ENCODE results near the gene CIDEB. TPM values are rescaled to one million over a fixed set of nuclear protein-coding genes. Genes with fewer than 3 reads are reported as not detected.

Gene CIDEB
- total RNA-seq, 4 donors from 2014 or later = 22.3 to 184 (median 136) TPM

DNA sequence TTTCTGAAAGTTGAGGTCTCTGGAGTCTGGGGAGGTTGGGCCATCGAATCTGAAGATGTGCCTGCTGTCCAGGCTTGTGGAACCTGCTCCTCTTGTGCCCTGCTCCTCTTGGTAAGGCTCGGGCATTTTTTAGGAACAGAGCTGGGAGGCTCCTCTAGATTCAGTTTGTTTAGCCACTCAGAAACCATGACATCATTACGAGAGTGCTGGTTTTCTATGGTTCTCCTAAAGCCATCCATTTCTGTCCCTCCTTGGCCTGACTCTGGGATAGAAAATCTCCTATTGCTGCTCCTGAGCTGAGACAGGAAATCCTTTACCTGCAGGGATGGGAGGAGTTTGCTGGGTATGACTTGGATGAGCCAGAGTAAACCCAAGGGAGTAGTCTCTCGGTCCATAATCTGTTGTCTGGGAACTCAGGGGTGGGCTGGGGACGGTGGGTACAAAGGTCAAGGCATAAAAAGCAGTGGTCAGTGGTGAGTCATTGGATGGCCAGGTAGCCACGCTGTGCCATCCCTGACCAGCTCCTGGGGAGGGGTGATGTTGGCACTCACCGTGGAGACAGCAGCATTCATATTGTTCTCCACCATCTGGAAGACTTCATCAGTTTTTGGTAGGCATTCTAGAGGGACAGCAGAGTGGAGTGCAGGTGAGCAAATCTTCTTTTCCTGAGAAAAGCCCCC lies 29.5 kb upstream of the CIDEB start:
- peaks cover 0 to 12% of the 10 kb centered on the region in 2 donors for H3K27me3 ChIP-seq
- TF ChIP-seq, protein P1, sequence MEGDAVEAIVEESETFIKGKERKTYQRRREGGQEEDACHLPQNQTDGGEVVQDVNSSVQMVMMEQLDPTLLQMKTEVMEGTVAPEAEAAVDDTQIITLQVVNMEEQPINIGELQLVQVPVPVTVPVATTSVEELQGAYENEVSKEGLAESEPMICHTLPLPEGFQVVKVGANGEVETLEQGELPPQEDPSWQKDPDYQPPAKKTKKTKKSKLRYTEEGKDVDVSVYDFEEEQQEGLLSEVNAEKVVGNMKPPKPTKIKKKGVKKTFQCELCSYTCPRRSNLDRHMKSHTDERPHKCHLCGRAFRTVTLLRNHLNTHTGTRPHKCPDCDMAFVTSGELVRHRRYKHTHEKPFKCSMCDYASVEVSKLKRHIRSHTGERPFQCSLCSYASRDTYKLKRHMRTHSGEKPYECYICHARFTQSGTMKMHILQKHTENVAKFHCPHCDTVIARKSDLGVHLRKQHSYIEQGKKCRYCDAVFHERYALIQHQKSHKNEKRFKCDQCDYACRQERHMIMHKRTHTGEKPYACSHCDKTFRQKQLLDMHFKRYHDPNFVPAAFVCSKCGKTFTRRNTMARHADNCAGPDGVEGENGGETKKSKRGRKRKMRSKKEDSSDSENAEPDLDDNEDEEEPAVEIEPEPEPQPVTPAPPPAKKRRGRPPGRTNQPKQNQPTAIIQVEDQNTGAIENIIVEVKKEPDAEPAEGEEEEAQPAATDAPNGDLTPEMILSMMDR (IDR thresholded peaks at IDR 0.05) = no peak
- no peak for TF ChIP-seq POLR2A (IDR thresholded peaks at IDR 0.05)
- no peak overlapping the region for H3K27ac ChIP-seq
- H3K4me3 ChIP-seq = no peak overlapping the region
- no peaks in the 10 kb centered on the region for H3K9me3 ChIP-seq
- H3K4me1 ChIP-seq = peaks cover 5 to 47% (median 30%) of the 10 kb centered on the region in 4 donors
- H3K36me3 ChIP-seq = peaks cover 0 to 26% (median 0%) of the 10 kb centered on the region in 3 donors
- DNase-seq = no peak

DNA sequence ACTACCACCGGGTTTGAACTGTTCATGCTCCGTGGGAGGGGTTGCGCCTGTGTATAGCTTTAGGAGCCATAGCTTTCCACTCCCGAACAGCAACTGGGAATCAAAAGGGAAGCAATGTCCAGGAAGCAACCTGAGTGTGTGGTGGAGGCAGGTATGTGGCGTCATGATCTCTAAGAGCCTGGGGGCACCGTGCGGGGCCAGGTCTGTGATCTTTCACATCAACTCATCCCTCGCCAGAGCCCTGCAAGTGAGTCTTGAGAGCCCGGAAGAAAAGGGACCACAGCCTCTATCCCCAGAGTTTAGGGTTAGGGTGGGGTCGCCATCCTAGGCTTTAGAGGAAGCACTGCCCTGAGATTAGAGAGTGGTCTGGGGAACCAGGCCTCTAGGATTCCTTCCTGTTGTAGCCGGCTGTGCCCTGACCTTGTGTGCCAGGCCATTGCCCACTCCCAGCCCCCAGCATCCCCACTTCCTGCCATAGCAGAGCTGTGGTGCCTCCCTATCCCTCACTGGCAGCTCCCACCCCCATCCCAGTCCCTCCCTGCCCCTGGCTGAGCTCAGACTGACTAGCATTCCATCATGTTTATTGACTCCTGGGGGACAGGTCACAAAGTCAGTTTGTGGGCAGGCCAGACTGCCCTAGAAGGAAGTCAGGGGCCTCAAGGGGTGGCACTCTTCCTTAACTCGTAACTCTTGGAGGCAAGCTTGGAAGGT lies 27.8 kb upstream of the CIDEB start:
- H3K9me3 ChIP-seq = no peaks in the 10 kb centered on the region
- TF ChIP-seq POLR2A (IDR thresholded peaks at IDR 0.05) = no peak
- TF ChIP-seq, protein P1 (IDR thresholded peaks at IDR 0.05) = no peak
- H3K27ac ChIP-seq = peak overlapping the region in 2 of 4 donors; percentile 22 to 42
- peaks cover 5 to 49% (median 32%) of the 10 kb centered on the region in 4 donors for H3K4me1 ChIP-seq
- DNase-seq = no peak
- no peak overlapping the region for H3K4me3 ChIP-seq
- peaks cover 0 to 26% (median 0%) of the 10 kb centered on the region in 3 donors for H3K36me3 ChIP-seq
- peaks cover 0 to 12% of the 10 kb centered on the region in 2 donors for H3K27me3 ChIP-seq

DNA sequence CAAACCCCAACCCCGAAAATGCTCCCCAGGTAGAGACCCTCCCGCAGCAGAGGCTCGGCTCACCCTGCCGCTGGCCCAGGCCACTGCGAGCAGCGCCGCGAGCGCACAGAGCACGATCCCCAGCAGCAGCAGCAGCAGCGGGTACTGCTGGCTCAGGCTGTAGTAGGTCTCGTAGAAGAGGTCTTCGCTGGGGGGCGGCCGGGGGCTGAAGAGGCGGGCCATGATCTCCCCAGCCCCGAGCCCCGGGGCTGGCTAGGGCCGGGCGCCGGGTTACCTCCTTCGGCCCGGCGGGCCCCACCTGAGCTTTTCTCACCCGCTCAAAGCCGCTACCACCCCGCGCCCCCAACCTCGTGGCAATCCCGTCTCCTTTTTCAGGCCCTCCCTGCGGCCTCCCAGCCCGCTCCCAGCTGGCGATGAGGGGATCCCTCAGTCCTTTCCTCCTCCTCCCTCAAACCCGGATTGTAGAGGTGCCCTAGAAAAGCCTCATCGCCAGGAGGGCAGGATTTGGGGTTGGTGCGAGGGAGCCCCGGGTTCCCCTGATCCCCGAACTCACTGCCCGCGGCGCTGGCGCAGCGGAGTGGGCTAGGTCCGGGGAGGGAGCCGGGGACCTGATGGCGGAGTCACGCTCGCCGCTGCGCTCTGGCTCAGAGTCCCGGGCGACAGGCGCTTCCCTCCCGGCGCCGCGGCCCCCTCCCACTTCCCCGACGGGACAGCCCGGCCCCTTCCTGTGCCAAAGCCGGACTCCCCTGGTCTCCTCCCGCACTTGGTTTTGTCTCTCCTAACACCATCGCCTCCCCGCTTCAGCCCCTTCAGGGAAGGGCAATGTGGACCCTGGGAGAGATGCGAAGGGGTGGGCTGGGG lies 26.9 kb upstream of the CIDEB start, which contains the start of gene ADCY4:
ADCY4 (minus strand) TSS at position 641 of the 861 bp plus-strand sequence; CDS start at position 222, 419 bp downstream.
- peak in 1 of 3 donors; percentile 61 for DNase-seq
- TF ChIP-seq, protein P1 (IDR thresholded peaks at IDR 0.05) = no peak
- TF ChIP-seq POLR2A (IDR thresholded peaks at IDR 0.05) = no peak
- peak within 1 kb of the TSS in 3 of 4 donors; percentile 22 to 65 (median 40) for H3K27ac ChIP-seq
- peaks cover 0 to 26% (median 0%) of the 10 kb centered on the region in 3 donors for H3K36me3 ChIP-seq
- peak within 1 kb of the TSS; percentile 17 to 44 (median 36) for H3K4me3 ChIP-seq
- H3K4me1 ChIP-seq = peaks cover 5 to 49% (median 32%) of the 10 kb centered on the region in 4 donors
- H3K9me3 ChIP-seq = no peaks in the 10 kb centered on the region
- peaks cover 0 to 12% of the 10 kb centered on the region in 2 donors for H3K27me3 ChIP-seq

DNA sequence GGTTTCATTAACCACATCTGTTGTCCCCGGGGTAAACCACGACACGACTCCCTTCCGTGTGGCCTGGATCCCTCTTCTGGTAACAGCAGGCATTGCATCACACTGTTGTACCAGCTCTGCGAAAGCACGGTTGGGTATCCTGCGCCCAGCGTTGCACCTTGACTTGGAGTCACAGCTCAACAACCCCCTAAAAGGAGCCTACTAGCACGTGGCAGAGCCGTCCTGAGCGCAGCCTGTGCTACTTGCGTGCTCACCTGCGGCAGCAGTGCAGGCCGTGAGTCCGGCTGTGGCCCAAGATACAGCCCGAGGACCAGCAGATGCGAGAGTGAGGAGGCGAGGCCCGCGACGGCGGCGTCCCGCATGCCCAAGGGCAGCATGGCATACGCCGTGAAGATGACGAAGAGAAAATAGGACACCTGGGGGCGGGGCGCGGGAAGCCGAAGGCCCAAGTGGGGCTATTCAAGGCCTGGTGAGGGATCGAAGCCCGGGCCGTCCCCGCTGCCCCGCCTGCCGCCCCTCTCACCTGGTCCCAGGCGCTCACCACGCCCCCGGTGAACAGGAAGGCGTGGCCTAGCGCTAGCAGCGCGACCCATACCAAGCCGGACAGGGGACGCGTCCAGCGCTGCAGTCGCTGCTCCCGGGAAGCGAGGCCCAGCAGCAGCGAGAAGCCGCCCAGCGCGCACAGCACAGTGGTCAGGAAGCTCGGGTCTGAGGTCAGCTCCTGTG lies 24.7 kb upstream of the CIDEB start:
- TF ChIP-seq POLR2A (IDR thresholded peaks at IDR 0.05) = no peak
- TF ChIP-seq, protein P1 (IDR thresholded peaks at IDR 0.05) = peak; percentile 76 to 88 (median 83)
- H3K27me3 ChIP-seq = peaks cover 0 to 12% of the 10 kb centered on the region in 2 donors
- peak; percentile 78 to 94 (median 88) for DNase-seq
- peak overlapping the region in 2 of 4 donors; percentile 25 to 45 for H3K27ac ChIP-seq
- H3K4me1 ChIP-seq = peaks cover 5 to 32% (median 27%) of the 10 kb centered on the region in 4 donors
- peaks cover 0 to 15% (median 0%) of the 10 kb centered on the region in 3 donors for H3K36me3 ChIP-seq
- H3K9me3 ChIP-seq = no peaks in the 10 kb centered on the region
- H3K4me3 ChIP-seq = peak overlapping the region; percentile 25 to 44 (median 42)

Data from Peyer's patch (tissue), 4 donors.